Esophagus squamous epithelium (tissue), 5 donors: Measurements from ENCODE around the gene ERO1B. TPM values are rescaled to one million over a fixed set of nuclear protein-coding genes. Genes with fewer than 3 reads are reported as not detected.

ENCODE experiments used
- DNase-seq: peaks from one replicate; lab custom pipeline; 2025; lab: John Stamatoyannopoulos, UW
- H3K27ac ChIP-seq, 4 donors: fragments of 200-600 bp; sonication (generic); one replicate each; pipeline ENCODE4 v1.5.1; 2016 to 2019; ENCODE audit warnings: mild to moderate bottlenecking in 1 of 4
- H3K27me3 ChIP-seq, 4 donors: fragments of 200-600 bp; sonication (generic); 1 replicate in 3 of 4; 2 replicates in 1 of 4; pipeline versions ENCODE4 v1.5.1 to v1.6.0; 2017 to 2021; ENCODE audit warnings: antibody characterized with exemption in 1 of 4
- H3K36me3 ChIP-seq, 3 donors: fragments of 200-600 bp; sonication (generic); one replicate each; pipeline ENCODE4 v1.5.1; 2016 to 2019
- H3K4me1 ChIP-seq, 3 donors: fragments of 200-600 bp; sonication (generic); one replicate each; pipeline ENCODE4 v1.5.1; 2017 to 2019
- H3K4me3 ChIP-seq, 4 donors: fragments of 200-600 bp; sonication (generic); 1 replicate in 3 of 4; 2 replicates in 1 of 4; pipeline ENCODE4 v1.5.1; 2016 to 2019; ENCODE audit warnings: mild to moderate bottlenecking in 2 of 4, moderate library complexity in 1 of 4
- H3K9me3 ChIP-seq, 3 donors: fragments of 200-600 bp; sonication (generic); one replicate each; pipeline ENCODE4 v1.5.1; 2016 to 2019
- CTCF ChIP-seq, 6 experiments: fragments of 450-650 bp in 4 of 6; fragments of 200-600 bp in 2 of 6; sonication (generic) in 2 of 6; IDR thresholded peaks; one replicate each; pipeline ENCODE4 v1.5.1; 2016 to 2019; ENCODE audit warnings: antibody characterized with exemption in 6 of 6, mild to moderate bottlenecking in 4 of 6, moderate library complexity in 4 of 6
- POLR2A ChIP-seq, 4 donors: fragments of 450-650 bp; IDR thresholded peaks; one replicate each; pipeline ENCODE4 v1.6.1; 2017; ENCODE audit warnings: antibody characterized with exemption in 4 of 4, mild to moderate bottlenecking in 4 of 4, moderate library complexity in 3 of 4
- WGBS, 2 donors: methylation state at CpG; one replicate each; pipeline ENCODE4 v1.1.5; 2018; 5-methylcytosine and 5-hydroxymethylcytosine counted together
- intact Hi-C: fragments of 100-400 bp; cut with DNase I; formaldehyde crosslinking; loops from one replicate; pipeline ENCODE4 v1.15.0; 2022
- total RNA-seq, 4 donors: library from RNA; depleted of rRNA; stranded (reverse); fragments of >200 nt; gene quantifications; one replicate each; pipeline ENCODE4 v1.1.0, GENCODE V29; 2016
- donor health status: DM: yes; HTN: yes; CAD: no.

Gene ERO1B
- total RNA-seq, 4 donors from 2014 or later, result 1.2 to 6.3 (median 2.4) TPM

- no peak overlapping the region for H3K27ac ChIP-seq
- no peak for TF ChIP-seq POLR2A (IDR thresholded peaks at IDR 0.05)
- TF ChIP-seq CTCF (IDR thresholded peaks at IDR 0.05), result no peak
- intact Hi-C loops, result no loop called here
- no peaks in the 10 kb centered on the region for H3K27me3 ChIP-seq
- peaks cover 0 to 22% (median 0%) of the 10 kb centered on the region in 3 donors for H3K36me3 ChIP-seq
- no peak overlapping the region for H3K4me3 ChIP-seq
- peaks cover 0 to 34% (median 17%) of the 10 kb centered on the region in 3 donors for H3K9me3 ChIP-seq
- peaks cover 0 to 16% (median 0%) of the 10 kb centered on the region in 3 donors for H3K4me1 ChIP-seq
- WGBS, 2 donors, result 92 to 97% methylated on average over 4 of the region's 4 CpGs
- DNase-seq, result no peak
Observed at GRCh38 chr1:236258114-236258622, 23.6 kb downstream of the ERO1B start.

GRCh38 chr1:236257216-236257615, 24.5 kb downstream of the ERO1B start:
- Histone ChIP-seq H3K9me3 (peaks cover 0 to 27% (median 16%) of the 10 kb centered on the region in 3 donors), H3K4me3 (no peak overlapping the region), H3K4me1 (peaks cover 0 to 16% (median 0%) of the 10 kb centered on the region in 3 donors), H3K27me3 (no peaks in the 10 kb centered on the region), H3K36me3 (peaks cover 0 to 12% (median 0%) of the 10 kb centered on the region in 3 donors), H3K27ac (no peak overlapping the region)
- intact Hi-C loops, result no loop called here
- DNase-seq, result no peak
- TF ChIP-seq CTCF (IDR thresholded peaks at IDR 0.05) (no peak), POLR2A (IDR thresholded peaks at IDR 0.05) (no peak)

GRCh38 chr1:236253918-236254637, 27.7 kb downstream of the ERO1B start:
- Histone ChIP-seq H3K9me3 (peaks cover 0 to 18% (median 9%) of the 10 kb centered on the region in 3 donors), H3K4me3 (no peak overlapping the region), H3K27ac (no peak overlapping the region), H3K4me1 (peaks cover 0 to 16% (median 0%) of the 10 kb centered on the region in 3 donors), H3K27me3 (no peaks in the 10 kb centered on the region), H3K36me3 (peaks cover 0 to 5% (median 0%) of the 10 kb centered on the region in 3 donors)
- 82 to 89% methylated on average over 4 of the region's 4 CpGs for WGBS, 2 donors
- no peak for DNase-seq
- intact Hi-C loops, result no loop called here
- TF ChIP-seq CTCF (IDR thresholded peaks at IDR 0.05) (no peak), POLR2A (IDR thresholded peaks at IDR 0.05) (no peak)

DNA sequence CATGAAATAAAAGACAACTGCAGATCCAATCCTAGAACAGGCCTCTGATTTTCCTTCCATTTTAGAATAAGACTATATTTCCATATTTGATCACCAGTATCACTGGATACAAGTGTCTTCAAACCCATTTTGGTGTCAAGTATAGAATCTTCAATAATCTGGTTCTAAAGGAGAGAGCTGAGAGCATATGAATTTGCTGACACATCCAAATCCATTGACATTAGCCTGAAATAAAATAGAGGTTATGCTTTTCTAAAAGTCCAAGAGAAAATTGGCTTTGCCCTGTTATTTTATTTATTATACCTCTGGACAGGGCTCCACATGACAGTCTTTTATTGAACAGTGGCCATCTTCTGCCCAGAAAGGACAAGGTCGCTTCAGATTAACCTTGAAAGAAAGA, 28.6 kb downstream of the ERO1B start:
- Histone ChIP-seq H3K4me3 (no peak overlapping the region), H3K27me3 (no peaks in the 10 kb centered on the region), H3K9me3 (peaks cover 0 to 9% (median 5%) of the 10 kb centered on the region in 3 donors), H3K36me3 (peaks cover 0 to 5% (median 0%) of the 10 kb centered on the region in 3 donors), H3K27ac (no peak overlapping the region), H3K4me1 (peaks cover 0 to 16% (median 0%) of the 10 kb centered on the region in 3 donors)
- WGBS, 2 donors, result 82 to 88% methylated on average over 1 of the region's 1 CpG
- TF ChIP-seq POLR2A (IDR thresholded peaks at IDR 0.05), result no peak
- TF ChIP-seq CTCF (IDR thresholded peaks at IDR 0.05), result no peak
- no peak for DNase-seq
- intact Hi-C loops, result no loop called here

GRCh38 chr1:236251587-236251986, 30.2 kb downstream of the ERO1B start:
- intact Hi-C loops, result no loop called here
- WGBS, 2 donors, result 94 to 100% methylated on average over 1 of the region's 1 CpG

More at GRCh38 chr1:236251587-236251986, 30.2 kb downstream of the ERO1B start:
- DNase-seq, result no peak
- Histone ChIP-seq H3K9me3 (no peaks in the 10 kb centered on the region), H3K27ac (no peak overlapping the region), H3K36me3 (peaks cover 0 to 3% (median 0%) of the 10 kb centered on the region in 3 donors), H3K4me3 (no peak overlapping the region), H3K4me1 (peaks cover 0 to 12% (median 0%) of the 10 kb centered on the region in 3 donors), H3K27me3 (no peaks in the 10 kb centered on the region)
- TF ChIP-seq CTCF (IDR thresholded peaks at IDR 0.05) (no peak), POLR2A (IDR thresholded peaks at IDR 0.05) (no peak)
